ENCODE data around the gene RMND5B. TPM values are rescaled to one million over a fixed set of nuclear protein-coding genes. Genes with fewer than 3 reads are reported as not detected.

The RMND5B gene
- total and polyA plus RNA-seq, 2 of the 13 experiments (the other 11 are each of a cell fraction or from before 2014, with no cell fraction given): 18.6 to 20.4 TPM

GRCh38 chr5:178163772-178164735 lies 33.2 kb downstream of the RMND5B start (continued):
- TF ChIP-seq MAFF (IDR thresholded peaks at IDR 0.05; ENCODE audit: low read depth, low read length) (no peak), IKZF4 (CRISPR knock-in tag; IDR thresholded peaks at IDR 0.05; ENCODE audit: borderline replicate concordance, low read depth, not compliant biosample characterization) (peak; percentile 63), ZNF607 (CRISPR knock-in tag; IDR thresholded peaks at IDR 0.05; ENCODE audit: borderline replicate concordance) (no peak), HNRNPL (IDR thresholded peaks at IDR 0.05; ENCODE audit: low read depth, low read length) (0 out of 2 replicates have a peak, but pooled peaks have one; percentile 60), IRF9 (CRISPR knock-in tag; IDR thresholded peaks at IDR 0.05; ENCODE audit: borderline replicate concordance) (0 out of 2 replicates have a peak, but pooled peaks have one; percentile 18), SPEN (CRISPR knock-in tag; IDR thresholded peaks at IDR 0.05; ENCODE audit: low read depth) (0 out of 2 replicates have a peak, but pooled peaks have one; percentile 33), SIN3B (IDR thresholded peaks at IDR 0.05; ENCODE audit: low read length) (no peak), ZNF687 (CRISPR knock-in tag; IDR thresholded peaks at IDR 0.05) (peak; percentile 52), HMGXB4 (CRISPR knock-in tag; IDR thresholded peaks at IDR 0.05; ENCODE audit: borderline replicate concordance in 1 of 2, low read depth in 1 of 2) (peak in 1 of 2 experiments; percentile 33; a peak in 1 of 4 replicates), MAZ (IDR thresholded peaks at IDR 0.05; ENCODE audit: borderline replicate concordance, low read depth, low read length) (no peak), MAZ (CRISPR knock-in tag; IDR thresholded peaks at IDR 0.05; ENCODE audit: low read depth) (peak; percentile 46; the same call in 1 of the 2 replicates), RBAK (CRISPR knock-in tag; IDR thresholded peaks at IDR 0.05) (no peak), ZMYM3 (CRISPR knock-in tag; IDR thresholded peaks at IDR 0.05) (no peak), SAP130 (CRISPR knock-in tag; IDR thresholded peaks at IDR 0.05; ENCODE audit: low read depth) (peak; percentile 32; the same call in 1 of the 2 replicates), RAD21 (CRISPR knock-in tag; IDR thresholded peaks at IDR 0.05) (peak; percentile 95), ZFP36 (IDR thresholded peaks at IDR 0.05; ENCODE audit: borderline replicate concordance, low read depth, low read length, partially characterized antibody) (peak; percentile 19), ZNF512B (CRISPR knock-in tag; IDR thresholded peaks at IDR 0.05; ENCODE audit: borderline replicate concordance) (peak; percentile 51; the same call in 1 of the 2 replicates)

Measured in HepG2 (cell line).